Prostate gland (tissue), 2 donors: ENCODE measurements around the gene RAB3GAP1.

Source experiments
- POLR2A ChIP-seq: fragments of 450-650 bp; IDR thresholded peaks from one replicate; pipeline ENCODE4 v1.6.1; 2016; ENCODE audit warnings: antibody characterized with exemption, mild to moderate bottlenecking
- POLR2AphosphoS5 ChIP-seq: sonication (generic); formaldehyde crosslinking; IDR thresholded peaks from one replicate; pipeline ENCODE4 v1.6.1; 2017; ENCODE audit warnings: antibody characterized with exemption
- TF ChIP-seq, protein P1 (sequence below), 4 experiments: fragments of 200-600 bp in 2 of 4; fragments of 450-650 bp in 2 of 4; sonication (generic) in 2 of 4; IDR thresholded peaks; 1 replicate in 3 of 4; 2 replicates in 1 of 4; pipeline ENCODE4 v1.5.1; 2016 to 2019; ENCODE audit warnings: antibody characterized with exemption in 4 of 4, mild to moderate bottlenecking in 2 of 4, moderate library complexity in 2 of 4

- TF ChIP-seq, protein P1, sequence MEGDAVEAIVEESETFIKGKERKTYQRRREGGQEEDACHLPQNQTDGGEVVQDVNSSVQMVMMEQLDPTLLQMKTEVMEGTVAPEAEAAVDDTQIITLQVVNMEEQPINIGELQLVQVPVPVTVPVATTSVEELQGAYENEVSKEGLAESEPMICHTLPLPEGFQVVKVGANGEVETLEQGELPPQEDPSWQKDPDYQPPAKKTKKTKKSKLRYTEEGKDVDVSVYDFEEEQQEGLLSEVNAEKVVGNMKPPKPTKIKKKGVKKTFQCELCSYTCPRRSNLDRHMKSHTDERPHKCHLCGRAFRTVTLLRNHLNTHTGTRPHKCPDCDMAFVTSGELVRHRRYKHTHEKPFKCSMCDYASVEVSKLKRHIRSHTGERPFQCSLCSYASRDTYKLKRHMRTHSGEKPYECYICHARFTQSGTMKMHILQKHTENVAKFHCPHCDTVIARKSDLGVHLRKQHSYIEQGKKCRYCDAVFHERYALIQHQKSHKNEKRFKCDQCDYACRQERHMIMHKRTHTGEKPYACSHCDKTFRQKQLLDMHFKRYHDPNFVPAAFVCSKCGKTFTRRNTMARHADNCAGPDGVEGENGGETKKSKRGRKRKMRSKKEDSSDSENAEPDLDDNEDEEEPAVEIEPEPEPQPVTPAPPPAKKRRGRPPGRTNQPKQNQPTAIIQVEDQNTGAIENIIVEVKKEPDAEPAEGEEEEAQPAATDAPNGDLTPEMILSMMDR (IDR thresholded peaks at IDR 0.05) = no peak
- TF ChIP-seq POLR2A (no peak), POLR2AphosphoS5 (no peak)
Observed at GRCh38 chr2:135150725-135151124, 98.6 kb downstream of the RAB3GAP1 start.
